ENCODE data around the gene ALDH1A2.

The ALDH1A2 gene

GRCh38 chr15:58057559-58057958 is 8.0 kb downstream of the ALDH1A2 start:
- no peak overlapping the region for H2BK5ac ChIP-seq (ENCODE audit: low read depth, low read length, poor library complexity)
- WGBS (ENCODE audit: extremely low coverage, insufficient coverage, insufficient read length), result no CpG with 5 or more reads among the region's 1 CpG

DNA sequence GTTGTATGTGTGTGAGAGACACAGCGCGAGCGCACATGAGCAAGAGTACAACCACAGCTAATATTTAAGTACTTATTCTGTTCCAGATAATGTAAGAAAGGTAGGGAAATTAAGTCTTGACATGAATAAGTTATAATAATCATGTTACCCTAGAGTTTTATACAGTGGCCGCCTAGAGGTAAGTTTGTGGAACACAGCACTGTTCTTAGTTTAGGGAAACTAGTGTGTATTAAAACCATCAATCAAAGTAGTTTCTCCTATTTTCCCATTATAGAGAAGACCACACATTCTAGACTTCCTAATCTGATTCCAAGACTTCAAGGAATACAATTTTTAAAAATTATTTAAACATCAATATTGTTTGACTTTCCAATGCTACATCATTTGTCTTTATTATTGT is 9.5 kb downstream of the ALDH1A2 start:
- Histone ChIP-seq H3K4ac (ENCODE audit: low read depth, low read length) (no peak overlapping the region), H3K23ac (ENCODE audit: low read length) (no peak overlapping the region), H2AK5ac (ENCODE audit: low read length) (no peak overlapping the region), H3K4me2 (ENCODE audit: low read length) (no peak overlapping the region), H3K4me3 (ENCODE audit: low read depth, low read length) (no peak overlapping the region), H2BK12ac (ENCODE audit: low read length) (no peak overlapping the region), H2BK120ac (ENCODE audit: insufficient read depth, low read length, poor library complexity) (no peak overlapping the region), H3K9me3 (ENCODE audit: insufficient read depth, low read depth, low read length) (no peaks in the 10 kb centered on the region), H4K91ac (ENCODE audit: low read depth, low read length) (no peak overlapping the region), H3K79me1 (ENCODE audit: low read length) (no peaks in the 10 kb centered on the region), H3K4me1 (ENCODE audit: control insufficient read depth in 1 of 2, insufficient read depth in 2 of 2, low read length in 2 of 2) (no peaks in the 10 kb centered on the region), H3K79me2 (ENCODE audit: control insufficient read depth, insufficient read depth, low read length, poor library complexity) (no peaks in the 10 kb centered on the region), H4K8ac (ENCODE audit: low read depth, low read length) (no peak overlapping the region), H3K14ac (ENCODE audit: low read length) (no peak overlapping the region), H3K27me3 (ENCODE audit: insufficient read depth, low read length) (no peaks in the 10 kb centered on the region), H3K9ac (ENCODE audit: low read length) (no peak overlapping the region), H2AFZ (ENCODE audit: insufficient read depth, low read length, poor library complexity) (no peak overlapping the region), H2BK5ac (ENCODE audit: low read depth, low read length, poor library complexity) (no peak overlapping the region), H3K27ac (ENCODE audit: low read depth, low read length) (no peak overlapping the region), H3K18ac (ENCODE audit: low read length) (no peak overlapping the region), H4K12ac (ENCODE audit: low read depth, low read length) (no peak overlapping the region), H3K36me3 (ENCODE audit: control insufficient read depth in 1 of 2, insufficient read depth in 2 of 2, low read length in 2 of 2) (no peaks in the 10 kb centered on the region)
- no CpG with 5 or more reads among the region's 4 CpGs for WGBS (ENCODE audit: extremely low coverage, insufficient coverage, insufficient read length)
- no peak for DNase-seq

More at GRCh38 chr15:58057559-58057958, 8.0 kb downstream of the ALDH1A2 start:
- H2BK120ac ChIP-seq (ENCODE audit: insufficient read depth, low read length, poor library complexity), result no peak overlapping the region
- no peak overlapping the region for H2AFZ ChIP-seq (ENCODE audit: insufficient read depth, low read length, poor library complexity)
- H3K18ac ChIP-seq (ENCODE audit: low read length), result no peak overlapping the region
- H3K79me2 ChIP-seq (ENCODE audit: control insufficient read depth, insufficient read depth, low read length, poor library complexity), result no peaks in the 10 kb centered on the region
- no peak overlapping the region for H3K27ac ChIP-seq (ENCODE audit: low read depth, low read length)
- H3K4ac ChIP-seq (ENCODE audit: low read depth, low read length), result no peak overlapping the region
- no peaks in the 10 kb centered on the region for H3K4me1 ChIP-seq (ENCODE audit: control insufficient read depth in 1 of 2, insufficient read depth in 2 of 2, low read length in 2 of 2)
- no peak overlapping the region for H3K4me2 ChIP-seq (ENCODE audit: low read length)
- no peak overlapping the region for H2AK5ac ChIP-seq (ENCODE audit: low read length)
- no peak for DNase-seq
- H3K9ac ChIP-seq (ENCODE audit: low read length), result no peak overlapping the region
- H3K4me3 ChIP-seq (ENCODE audit: low read depth, low read length), result no peak overlapping the region
- H4K12ac ChIP-seq (ENCODE audit: low read depth, low read length), result no peak overlapping the region
- no peak overlapping the region for H4K91ac ChIP-seq (ENCODE audit: low read depth, low read length)
- no peak overlapping the region for H2BK12ac ChIP-seq (ENCODE audit: low read length)
- H3K23ac ChIP-seq (ENCODE audit: low read length), result no peak overlapping the region
- no peak overlapping the region for H4K8ac ChIP-seq (ENCODE audit: low read depth, low read length)
- H3K36me3 ChIP-seq (ENCODE audit: control insufficient read depth in 1 of 2, insufficient read depth in 2 of 2, low read length in 2 of 2), result no peaks in the 10 kb centered on the region
- H3K79me1 ChIP-seq (ENCODE audit: low read length), result no peaks in the 10 kb centered on the region
- no peaks in the 10 kb centered on the region for H3K27me3 ChIP-seq (ENCODE audit: insufficient read depth, low read length)
- H3K14ac ChIP-seq (ENCODE audit: low read length), result no peak overlapping the region
- no peaks in the 10 kb centered on the region for H3K9me3 ChIP-seq (ENCODE audit: insufficient read depth, low read depth, low read length)

DNA sequence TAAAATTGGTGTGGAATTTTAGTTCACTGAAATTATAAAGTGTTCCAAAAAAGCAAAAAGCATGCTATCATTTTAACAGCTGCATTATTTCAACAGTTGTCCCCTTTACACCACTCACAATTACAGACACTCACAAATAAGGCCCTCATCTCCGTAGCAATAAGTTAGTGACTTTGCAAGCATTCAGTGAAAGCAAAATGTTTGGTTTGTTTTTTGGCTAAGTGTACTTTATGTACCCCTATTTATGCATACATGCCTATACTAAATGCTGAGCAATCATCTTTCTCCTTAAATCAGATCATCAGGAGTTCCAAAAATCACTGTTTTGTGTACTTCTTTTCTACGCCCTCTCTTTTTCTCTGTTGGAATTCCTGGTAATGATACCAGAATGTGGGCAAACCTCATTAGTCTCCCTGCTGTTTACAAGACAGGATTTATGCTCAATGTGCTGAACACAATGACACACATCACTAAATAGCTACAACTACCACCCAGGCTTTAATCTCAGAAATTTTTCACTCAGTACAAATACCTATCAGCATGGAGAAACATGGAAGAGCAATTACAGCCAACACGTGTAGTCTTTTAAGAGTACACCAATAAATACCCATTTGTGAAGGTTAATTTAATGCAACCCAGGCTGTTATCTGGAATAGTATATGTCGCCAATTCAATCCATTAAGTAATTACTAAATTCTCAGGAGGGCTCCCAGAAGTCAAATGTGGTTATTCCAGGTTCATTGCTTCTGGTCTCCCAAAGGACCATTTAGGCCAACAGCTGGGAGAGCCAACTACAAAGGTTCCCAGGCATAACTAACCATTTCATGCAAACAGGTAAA is 12.0 kb downstream of the ALDH1A2 start:
- H3K4me2 ChIP-seq (ENCODE audit: low read length), result no peak overlapping the region
- H3K18ac ChIP-seq (ENCODE audit: low read length), result no peak overlapping the region
- no peaks in the 10 kb centered on the region for H3K4me1 ChIP-seq (ENCODE audit: control insufficient read depth in 1 of 2, insufficient read depth in 2 of 2, low read length in 2 of 2)
- no peak overlapping the region for H2BK12ac ChIP-seq (ENCODE audit: low read length)
- no peak for DNase-seq
- WGBS (ENCODE audit: extremely low coverage, insufficient coverage, insufficient read length), result no CpG with 5 or more reads among the region's 4 CpGs
- no peak overlapping the region for H3K14ac ChIP-seq (ENCODE audit: low read length)
- no peak overlapping the region for H3K9ac ChIP-seq (ENCODE audit: low read length)
- no peak overlapping the region for H2BK5ac ChIP-seq (ENCODE audit: low read depth, low read length, poor library complexity)
- H3K23ac ChIP-seq (ENCODE audit: low read length), result no peak overlapping the region
- no peak overlapping the region for H3K4me3 ChIP-seq (ENCODE audit: low read depth, low read length)
- H3K4ac ChIP-seq (ENCODE audit: low read depth, low read length), result no peak overlapping the region
- H3K79me1 ChIP-seq (ENCODE audit: low read length), result no peaks in the 10 kb centered on the region
- H4K8ac ChIP-seq (ENCODE audit: low read depth, low read length), result no peak overlapping the region
- H4K12ac ChIP-seq (ENCODE audit: low read depth, low read length), result no peak overlapping the region
- H3K36me3 ChIP-seq (ENCODE audit: control insufficient read depth in 1 of 2, insufficient read depth in 2 of 2, low read length in 2 of 2), result no peaks in the 10 kb centered on the region
- no peak overlapping the region for H2AFZ ChIP-seq (ENCODE audit: insufficient read depth, low read length, poor library complexity)
- no peaks in the 10 kb centered on the region for H3K27me3 ChIP-seq (ENCODE audit: insufficient read depth, low read length)
- no peak overlapping the region for H2AK5ac ChIP-seq (ENCODE audit: low read length)
- no peaks in the 10 kb centered on the region for H3K79me2 ChIP-seq (ENCODE audit: control insufficient read depth, insufficient read depth, low read length, poor library complexity)
- no peaks in the 10 kb centered on the region for H3K9me3 ChIP-seq (ENCODE audit: insufficient read depth, low read depth, low read length)
- H4K91ac ChIP-seq (ENCODE audit: low read depth, low read length), result no peak overlapping the region
- H2BK120ac ChIP-seq (ENCODE audit: insufficient read depth, low read length, poor library complexity), result no peak overlapping the region
- no peak overlapping the region for H3K27ac ChIP-seq (ENCODE audit: low read depth, low read length)

- H3K14ac ChIP-seq (ENCODE audit: low read length), result no peak overlapping the region
- no peak for DNase-seq
- no CpG with 5 or more reads among the region's 5 CpGs for WGBS (ENCODE audit: extremely low coverage, insufficient coverage, insufficient read length)
- no peak overlapping the region for H3K23ac ChIP-seq (ENCODE audit: low read length)
- no peaks in the 10 kb centered on the region for H3K27me3 ChIP-seq (ENCODE audit: insufficient read depth, low read length)
- H3K9me3 ChIP-seq (ENCODE audit: insufficient read depth, low read depth, low read length), result no peaks in the 10 kb centered on the region
- H2AFZ ChIP-seq (ENCODE audit: insufficient read depth, low read length, poor library complexity), result no peak overlapping the region
- no peak overlapping the region for H3K27ac ChIP-seq (ENCODE audit: low read depth, low read length)
- no peak overlapping the region for H3K4me2 ChIP-seq (ENCODE audit: low read length)
- H2BK12ac ChIP-seq (ENCODE audit: low read length), result no peak overlapping the region
- no peak overlapping the region for H4K8ac ChIP-seq (ENCODE audit: low read depth, low read length)
- no peak overlapping the region for H3K4ac ChIP-seq (ENCODE audit: low read depth, low read length)
- no peak overlapping the region for H2BK120ac ChIP-seq (ENCODE audit: insufficient read depth, low read length, poor library complexity)
- no peaks in the 10 kb centered on the region for H3K79me1 ChIP-seq (ENCODE audit: low read length)
- no peak overlapping the region for H2BK5ac ChIP-seq (ENCODE audit: low read depth, low read length, poor library complexity)
- H4K12ac ChIP-seq (ENCODE audit: low read depth, low read length), result no peak overlapping the region
- no peak overlapping the region for H3K18ac ChIP-seq (ENCODE audit: low read length)
- H3K9ac ChIP-seq (ENCODE audit: low read length), result no peak overlapping the region
- no peaks in the 10 kb centered on the region for H3K36me3 ChIP-seq (ENCODE audit: control insufficient read depth in 1 of 2, insufficient read depth in 2 of 2, low read length in 2 of 2)
- H2AK5ac ChIP-seq (ENCODE audit: low read length), result no peak overlapping the region
- H3K4me3 ChIP-seq (ENCODE audit: low read depth, low read length), result no peak overlapping the region
- H3K4me1 ChIP-seq (ENCODE audit: control insufficient read depth in 1 of 2, insufficient read depth in 2 of 2, low read length in 2 of 2), result no peaks in the 10 kb centered on the region
- no peaks in the 10 kb centered on the region for H3K79me2 ChIP-seq (ENCODE audit: control insufficient read depth, insufficient read depth, low read length, poor library complexity)
- H4K91ac ChIP-seq (ENCODE audit: low read depth, low read length), result no peak overlapping the region
These were observed 13.2 kb downstream of the ALDH1A2 start for GRCh38 chr15:58052334-58052733.
